GM19372 (cell line): ENCODE data around the gene TAF8.

Source experiments
- ATAC-seq: cut with Tn5 transposase; IDR thresholded peaks from one replicate; pipeline ENCODE4 v1.9.1; 2021; ENCODE audit warnings: mild to moderate bottlenecking, low read depth, moderate library complexity; ENCODE audit not compliant: unreplicated experiment

TAF8 gene

GRCh38 chr6:42120895-42121865, 70.9 kb downstream of the TAF8 start:
- no peak for ATAC-seq

DNA sequence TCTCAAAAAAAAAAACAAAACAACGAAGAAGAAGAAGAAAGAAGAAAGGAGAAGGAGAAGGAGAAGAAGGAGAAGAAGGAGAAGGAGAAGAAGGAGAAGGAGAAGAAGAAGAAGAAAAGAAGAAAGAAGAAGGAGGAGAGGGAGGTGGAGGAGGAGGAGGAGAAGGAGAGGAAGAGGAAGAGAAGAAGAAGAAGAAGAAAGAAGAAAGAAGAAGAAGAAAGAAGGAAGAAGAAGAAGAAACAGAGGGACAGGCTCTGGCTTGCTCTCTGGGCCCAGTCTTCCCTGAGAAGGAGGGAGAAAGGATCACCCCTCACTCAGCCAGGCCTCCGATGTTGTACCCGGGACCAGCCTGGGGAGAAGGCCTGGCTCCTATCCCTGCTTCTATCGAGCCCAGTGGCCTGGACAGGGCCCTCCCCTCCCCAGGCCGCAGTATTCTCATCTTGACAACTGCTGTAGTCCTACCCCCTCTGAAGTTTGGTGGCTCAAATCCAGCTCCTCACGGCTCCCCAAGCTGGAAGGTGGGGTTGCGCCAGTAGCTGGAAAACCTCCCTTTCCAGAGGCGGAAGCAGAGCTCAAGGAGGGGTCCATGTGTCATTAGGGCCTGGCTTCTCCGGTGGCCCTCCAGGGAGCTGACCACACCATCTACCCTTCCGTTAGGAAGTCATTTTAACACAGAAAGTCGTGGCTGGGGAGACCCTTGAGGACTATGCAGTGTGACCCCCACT, 73.2 kb downstream of the TAF8 start:
- no peak for ATAC-seq

DNA sequence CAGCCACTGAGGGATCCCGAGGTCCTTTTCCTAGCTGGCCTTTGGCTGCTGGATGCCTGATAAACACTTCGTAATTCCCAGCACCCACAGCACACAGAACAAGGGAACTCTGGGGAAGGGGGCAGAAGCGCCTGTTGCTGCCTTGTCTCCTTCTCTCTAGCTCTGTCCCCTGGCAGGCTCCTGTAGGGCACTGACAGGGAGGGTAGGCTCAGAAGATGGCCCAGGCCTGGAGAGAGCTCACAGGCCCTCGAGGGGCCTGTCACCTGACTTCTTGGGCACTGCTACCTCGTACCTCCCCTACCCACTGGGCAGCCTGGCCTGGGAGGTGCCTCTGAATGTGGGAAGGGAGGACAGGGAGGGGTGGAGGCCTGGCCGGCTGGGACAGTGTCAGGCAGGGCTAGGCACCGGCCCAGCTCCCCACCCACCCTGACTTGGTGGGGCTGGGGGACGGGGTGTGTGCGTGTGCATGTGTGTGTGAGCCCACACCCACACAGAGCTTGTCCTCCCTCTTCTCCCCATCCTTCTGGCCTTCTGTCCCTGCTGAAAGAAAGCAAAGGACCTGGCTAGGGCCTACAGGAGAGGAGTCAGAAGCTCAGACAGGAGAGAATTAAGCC, 74.0 kb downstream of the TAF8 start:
- no peak for ATAC-seq

GRCh38 chr6:42125231-42125630, 74.9 kb downstream of the TAF8 start:
- no peak for ATAC-seq

- no peak for ATAC-seq
Measured at GRCh38 chr6:42125663-42126062, 75.3 kb downstream of the TAF8 start.

DNA sequence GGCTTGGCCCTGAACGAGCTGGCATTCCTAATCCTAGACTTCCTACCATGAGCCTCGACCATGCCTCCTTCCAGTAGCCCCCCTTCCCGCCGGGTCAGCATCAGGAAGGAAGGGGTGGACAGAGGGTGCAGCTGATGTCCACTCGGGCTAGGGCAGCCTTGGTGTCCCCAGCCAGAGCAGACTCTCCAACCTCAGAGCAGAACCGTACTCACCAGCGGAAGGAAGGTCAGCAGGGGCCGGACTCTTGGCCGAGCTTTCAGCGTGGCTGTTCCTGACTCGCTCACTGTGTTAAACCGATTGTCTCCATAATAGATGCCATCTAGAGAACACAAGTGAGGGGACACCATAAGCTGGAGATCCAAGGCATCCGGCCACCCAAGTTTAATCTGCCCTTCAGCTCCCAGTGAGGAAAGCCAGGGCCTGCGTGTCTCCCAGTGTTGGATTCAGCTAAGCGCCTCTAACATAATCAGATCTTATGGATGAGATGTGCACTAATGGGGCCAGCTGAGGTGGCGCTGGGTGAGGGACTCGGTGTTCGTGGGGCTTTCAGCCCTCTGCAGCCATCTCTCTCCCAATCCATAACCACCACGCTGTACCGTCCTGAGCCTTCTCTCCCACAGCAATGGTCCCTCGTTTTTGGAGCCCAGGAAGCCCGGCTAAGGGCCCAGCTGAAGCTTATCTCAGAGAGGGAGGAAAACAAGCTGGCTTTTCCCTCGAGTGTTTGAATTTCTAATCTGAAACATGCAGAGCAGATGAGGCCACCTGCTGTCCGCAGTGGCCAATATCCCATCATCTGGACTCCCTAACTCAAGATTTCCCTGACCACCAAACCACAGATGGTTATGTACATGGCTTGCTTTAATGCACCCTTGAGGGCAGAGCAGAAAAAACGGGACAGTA, 78.4 kb downstream of the TAF8 start:
- no peak for ATAC-seq

- ATAC-seq = no peak
Measured at GRCh38 chr6:42129360-42129676, 79.0 kb downstream of the TAF8 start.

DNA sequence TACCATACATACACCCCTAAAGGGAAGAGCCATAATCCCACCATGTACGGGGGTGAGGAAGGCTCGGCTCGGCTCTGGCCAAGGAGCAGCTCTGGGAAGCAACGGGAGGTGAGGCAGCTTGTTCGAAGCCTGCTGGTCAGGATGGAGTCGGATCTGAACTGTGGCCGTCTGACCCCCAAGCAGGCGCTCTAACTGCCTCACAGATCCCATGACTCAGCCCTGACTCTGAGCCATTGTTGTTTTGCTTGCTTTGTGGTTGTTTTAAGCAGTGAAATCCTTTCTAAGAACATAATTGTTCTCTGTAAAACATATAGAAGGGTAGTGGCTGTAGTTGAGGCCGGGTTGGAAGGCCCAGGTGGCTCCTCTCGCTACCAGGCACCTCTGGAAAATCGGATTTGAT, 81.2 kb downstream of the TAF8 start:
- ATAC-seq = no peak

GRCh38 chr6:42133926-42134325, 83.6 kb downstream of the TAF8 start:
- ATAC-seq = no peak

DNA sequence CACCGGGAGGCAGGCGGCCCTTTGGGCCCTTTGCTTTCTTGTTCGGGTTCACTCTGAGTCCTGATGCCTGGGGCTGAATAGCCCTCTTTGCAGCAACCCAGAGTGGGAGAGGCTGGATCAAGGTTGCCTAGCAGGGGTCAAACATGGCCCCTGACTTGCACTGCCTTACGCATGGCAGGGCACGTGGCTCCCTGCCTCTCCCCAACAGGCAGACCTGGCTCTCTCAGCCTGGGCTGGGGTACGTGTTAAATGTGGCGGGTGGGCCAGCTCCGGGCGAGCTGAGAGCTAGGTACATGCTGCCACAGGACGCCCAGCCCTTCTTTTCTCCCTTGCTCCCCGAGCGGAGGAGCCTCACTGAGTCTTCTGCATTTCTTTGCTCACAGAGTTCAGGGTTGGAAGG, 84.8 kb downstream of the TAF8 start:
- ATAC-seq = no peak

DNA sequence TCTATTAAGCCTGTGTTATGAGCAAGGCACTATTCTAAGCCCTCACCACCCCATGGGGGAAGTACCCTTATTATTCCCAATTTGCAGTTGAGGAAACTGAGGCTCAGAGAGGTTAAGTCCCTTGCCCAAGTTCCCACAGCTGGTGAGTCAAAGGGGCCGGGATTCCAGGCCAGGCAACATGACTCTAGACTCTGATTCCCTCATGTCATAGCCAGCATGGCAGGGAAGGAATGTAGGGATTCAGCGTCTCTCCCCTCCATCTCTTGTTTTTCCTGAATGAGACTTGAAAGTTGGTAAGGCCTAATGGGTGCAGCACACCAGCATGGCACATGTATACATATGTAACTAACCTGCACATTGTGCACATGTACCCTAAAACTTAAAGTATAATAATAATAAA, 85.4 kb downstream of the TAF8 start:
- no peak for ATAC-seq

GRCh38 chr6:42136508-42137193, 86.3 kb downstream of the TAF8 start:
- ATAC-seq = no peak
